HepG2 (cell line): ENCODE data around the gene PCYT2. TPM values are rescaled to one million over a fixed set of nuclear protein-coding genes. Genes with fewer than 3 reads are reported as not detected.

Experiments used
- FIP1L1 ChIP-seq: fragments of 200-400 bp; formaldehyde crosslinking; IDR thresholded peaks from 2 replicates; pipeline ENCODE4 v1.6.1; 2018; ENCODE audit warnings: low read depth, mild to moderate bottlenecking, low read length, moderate library complexity, borderline replicate concordance; ENCODE audit not compliant: insufficient read depth
- RXRA ChIP-seq: sonication (generic); formaldehyde crosslinking; IDR thresholded peaks from 2 replicates; pipeline ENCODE4 v1.5.1; 2020; ENCODE audit warnings: missing genetic modification reagents
- ZNF431 ChIP-seq: sonication (generic); formaldehyde crosslinking; IDR thresholded peaks from 2 replicates; pipeline ENCODE4 v1.9.0; 2022; ENCODE audit warnings: missing genetic modification reagents, low read depth, mild to moderate bottlenecking, borderline replicate concordance
- polyA plus RNA-seq, 8 experiments: library from polyadenylated mRNA; depleted of rRNA in 3 of 8; stranded (reverse) in 7 of 8; unstranded in 1 of 8; fragments of >200 nt; fragmentation: Illumina TruSeq in 4 of 8; extraction: Trizol in 4 of 8; gene quantifications; 2 replicates each; pipeline versions ENCODE4 v1.2.1 to v1.2.3, GENCODE V29; 2011 to 2016; ENCODE audit warnings: low read depth in 4 of 8, missing spikeins in 1 of 8, mixed read lengths in 1 of 8; ENCODE audit not compliant: insufficient read depth in 1 of 8
- total RNA-seq, 5 experiments: library from RNA; depleted of rRNA; stranded (reverse); fragments of >200 nt; fragmentation: Illumina TruSeq; extraction: Trizol; gene quantifications; 2 replicates each; pipeline ENCODE4 v1.2.3, GENCODE V29; 2016; ENCODE audit warnings: low read depth in 1 of 5
- TF ChIP-seq, protein P1 (sequence below): sonication (generic); formaldehyde crosslinking; IDR thresholded peaks from 2 replicates; pipeline ENCODE4 v1.5.0; 2020; ENCODE audit warnings: mild to moderate bottlenecking, missing genetic modification reagents, borderline replicate concordance

Gene PCYT2
- total and polyA plus RNA-seq, 2 of the 13 experiments (the other 11 are each of a cell fraction or from before 2014, with no cell fraction given): 147 to 297 TPM

GRCh38 chr17:81865733-81866439 lies 45.3 kb downstream of the PCYT2 start (continued):
- TF ChIP-seq, protein P1, sequence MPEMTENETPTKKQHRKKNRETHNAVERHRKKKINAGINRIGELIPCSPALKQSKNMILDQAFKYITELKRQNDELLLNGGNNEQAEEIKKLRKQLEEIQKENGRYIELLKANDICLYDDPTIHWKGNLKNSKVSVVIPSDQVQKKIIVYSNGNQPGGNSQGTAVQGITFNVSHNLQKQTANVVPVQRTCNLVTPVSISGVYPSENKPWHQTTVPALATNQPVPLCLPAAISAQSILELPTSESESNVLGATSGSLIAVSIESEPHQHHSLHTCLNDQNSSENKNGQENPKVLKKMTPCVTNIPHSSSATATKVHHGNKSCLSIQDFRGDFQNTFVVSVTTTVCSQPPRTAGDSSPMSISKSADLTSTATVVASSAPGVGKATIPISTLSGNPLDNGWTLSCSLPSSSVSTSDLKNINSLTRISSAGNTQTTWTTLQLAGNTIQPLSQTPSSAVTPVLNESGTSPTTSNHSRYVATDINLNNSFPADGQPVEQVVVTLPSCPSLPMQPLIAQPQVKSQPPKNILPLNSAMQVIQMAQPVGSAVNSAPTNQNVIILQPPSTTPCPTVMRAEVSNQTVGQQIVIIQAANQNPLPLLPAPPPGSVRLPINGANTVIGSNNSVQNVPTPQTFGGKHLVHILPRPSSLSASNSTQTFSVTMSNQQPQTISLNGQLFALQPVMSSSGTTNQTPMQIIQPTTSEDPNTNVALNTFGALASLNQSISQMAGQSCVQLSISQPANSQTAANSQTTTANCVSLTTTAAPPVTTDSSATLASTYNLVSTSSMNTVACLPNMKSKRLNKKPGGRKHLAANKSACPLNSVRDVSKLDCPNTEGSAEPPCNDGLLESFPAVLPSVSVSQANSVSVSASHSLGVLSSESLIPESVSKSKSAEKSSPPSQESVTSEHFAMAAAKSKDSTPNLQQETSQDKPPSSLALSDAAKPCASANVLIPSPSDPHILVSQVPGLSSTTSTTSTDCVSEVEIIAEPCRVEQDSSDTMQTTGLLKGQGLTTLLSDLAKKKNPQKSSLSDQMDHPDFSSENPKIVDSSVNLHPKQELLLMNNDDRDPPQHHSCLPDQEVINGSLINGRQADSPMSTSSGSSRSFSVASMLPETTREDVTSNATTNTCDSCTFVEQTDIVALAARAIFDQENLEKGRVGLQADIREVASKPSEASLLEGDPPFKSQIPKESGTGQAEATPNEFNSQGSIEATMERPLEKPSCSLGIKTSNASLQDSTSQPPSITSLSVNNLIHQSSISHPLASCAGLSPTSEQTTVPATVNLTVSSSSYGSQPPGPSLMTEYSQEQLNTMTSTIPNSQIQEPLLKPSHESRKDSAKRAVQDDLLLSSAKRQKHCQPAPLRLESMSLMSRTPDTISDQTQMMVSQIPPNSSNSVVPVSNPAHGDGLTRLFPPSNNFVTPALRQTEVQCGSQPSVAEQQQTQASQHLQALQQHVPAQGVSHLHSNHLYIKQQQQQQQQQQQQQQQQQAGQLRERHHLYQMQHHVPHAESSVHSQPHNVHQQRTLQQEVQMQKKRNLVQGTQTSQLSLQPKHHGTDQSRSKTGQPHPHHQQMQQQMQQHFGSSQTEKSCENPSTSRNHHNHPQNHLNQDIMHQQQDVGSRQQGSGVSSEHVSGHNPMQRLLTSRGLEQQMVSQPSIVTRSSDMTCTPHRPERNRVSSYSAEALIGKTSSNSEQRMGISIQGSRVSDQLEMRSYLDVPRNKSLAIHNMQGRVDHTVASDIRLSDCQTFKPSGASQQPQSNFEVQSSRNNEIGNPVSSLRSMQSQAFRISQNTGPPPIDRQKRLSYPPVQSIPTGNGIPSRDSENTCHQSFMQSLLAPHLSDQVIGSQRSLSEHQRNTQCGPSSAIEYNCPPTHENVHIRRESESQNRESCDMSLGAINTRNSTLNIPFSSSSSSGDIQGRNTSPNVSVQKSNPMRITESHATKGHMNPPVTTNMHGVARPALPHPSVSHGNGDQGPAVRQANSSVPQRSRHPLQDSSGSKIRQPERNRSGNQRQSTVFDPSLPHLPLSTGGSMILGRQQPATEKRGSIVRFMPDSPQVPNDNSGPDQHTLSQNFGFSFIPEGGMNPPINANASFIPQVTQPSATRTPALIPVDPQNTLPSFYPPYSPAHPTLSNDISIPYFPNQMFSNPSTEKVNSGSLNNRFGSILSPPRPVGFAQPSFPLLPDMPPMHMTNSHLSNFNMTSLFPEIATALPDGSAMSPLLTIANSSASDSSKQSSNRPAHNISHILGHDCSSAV (CRISPR knock-in tag): 0 out of 2 replicates have a peak, but pooled peaks have one; percentile 20
- 0 out of 2 replicates have a peak, but pooled peaks have one; percentile 18 for TF ChIP-seq RXRA
- TF ChIP-seq FIP1L1: 0 out of 2 replicates have a peak, but pooled peaks have one; percentile 74
- 0 out of 2 replicates have a peak, but pooled peaks have one; percentile 44 for TF ChIP-seq ZNF431
- TF ChIP-seq, all 625 proteins: peak for 55
